Measurements from ENCODE around the gene CCDC154. TPM values are rescaled to one million over a fixed set of nuclear protein-coding genes. Genes with fewer than 3 reads are reported as not detected.

The CCDC154 gene
- total and polyA plus RNA-seq, 10 of the 15 experiments (the other 5 are each of a cell fraction or from before 2014, with no cell fraction given) = 0.06 to 0.26 (median 0.25) TPM; not detected in 7

DNA sequence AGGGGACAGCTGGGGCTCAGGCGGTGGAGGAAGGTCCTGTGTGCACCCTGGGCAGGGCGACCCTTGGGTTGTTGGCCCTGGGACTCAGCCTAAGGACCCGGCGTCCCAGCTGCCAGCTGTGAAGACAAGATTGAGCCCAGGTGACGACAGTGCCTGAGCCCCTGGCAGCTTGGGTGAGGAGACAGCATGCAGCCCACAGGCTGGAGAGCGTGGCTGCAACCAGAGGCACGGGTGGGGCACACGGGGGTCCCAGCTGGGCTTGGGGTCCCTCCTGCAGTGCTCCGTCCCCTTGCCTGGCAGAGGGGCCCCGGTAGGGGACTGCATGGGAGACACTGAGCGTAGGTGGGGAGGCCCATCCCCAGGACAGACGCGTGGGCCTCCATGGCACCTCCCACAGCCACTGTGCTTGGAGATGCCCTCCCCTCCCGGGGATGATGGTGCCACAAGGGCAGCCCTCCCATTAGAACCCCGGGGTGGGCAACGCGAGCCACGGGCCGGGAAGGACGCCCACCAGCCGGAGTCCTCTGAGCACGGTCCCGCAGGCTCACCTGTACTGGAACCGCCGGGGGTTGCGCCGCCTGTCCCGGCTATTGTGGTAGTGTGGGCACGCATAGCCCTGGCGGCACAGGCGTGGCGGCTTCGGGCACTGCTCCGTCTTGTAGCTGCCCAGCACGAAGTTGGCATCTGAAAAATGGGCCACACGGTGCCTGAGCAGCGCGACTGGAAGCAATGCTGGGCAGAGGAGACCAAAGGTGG, 45.4 kb downstream of the CCDC154 start:
- WGBS (ENCODE audit: insufficient coverage, insufficient replicate concordance, low lambda C conversion rate, missing lambda C conversion rate) = 94% methylated on average over 38 of the region's 38 CpGs
- Histone ChIP-seq H3K27me3 (replicated peaks in 1 of 2; ENCODE audit: control insufficient read depth in 2 of 2, insufficient read depth in 2 of 2, low read length in 1 of 2) (no peaks in the 10 kb centered on the region), H3K9me3 (replicated peaks; ENCODE audit: control insufficient read depth, insufficient read depth, low read length) (no peaks in the 10 kb centered on the region), H3K27ac (ENCODE audit: control insufficient read depth, insufficient read depth) (no peak overlapping the region), H4K20me1 (ENCODE audit: control insufficient read depth, insufficient read depth) (no peaks in the 10 kb centered on the region), H3K4me1 (ENCODE audit: control insufficient read depth, insufficient read depth, low read length) (no peaks in the 10 kb centered on the region), H2AFZ (ENCODE audit: control insufficient read depth, low read depth, low read length) (no peak overlapping the region), H3K79me2 (ENCODE audit: control insufficient read depth, insufficient read depth, low read length) (no peaks in the 10 kb centered on the region), H3K9ac (ENCODE audit: control insufficient read depth, insufficient read depth, low read length) (no peak overlapping the region), H3K36me3 (ENCODE audit: control insufficient read depth in 2 of 2, insufficient read depth in 2 of 2, low read length in 1 of 2) (no peaks in the 10 kb centered on the region; a peak in 2 of 4 replicates), H3K4me3 (no peak overlapping the region), H3K4me2 (ENCODE audit: control insufficient read depth, insufficient read depth) (no peak overlapping the region)
- ChIA-PET POLR2A (no interaction called here), SMC1A (ENCODE audit: uncharacterized antibody, unreplicated experiment) (no interaction called here), CTCF (no interaction called here), RAD21 (ENCODE audit: unreplicated experiment) (no interaction called here)
- no peak for ATAC-seq
- DNase-seq (ENCODE audit: low read depth, low spot score) = no peak
- intact Hi-C loops (cut with micrococcal nuclease; ENCODE audit: unreplicated experiment) = no loop called here
- peak; percentile 44 for TF ChIP-seq POLR2A (IDR thresholded peaks at IDR 0.05; ENCODE audit: low read depth, low read length)
- TF ChIP-seq FOS (IDR thresholded peaks at IDR 0.05; ENCODE audit: borderline replicate concordance, extremely low read depth, insufficient read length) = no peak
- no peak for TF ChIP-seq YY1 (IDR thresholded peaks at IDR 0.05; ENCODE audit: low read depth, low read length)
- no peak for TF ChIP-seq NKRF (conservative IDR thresholded peaks at IDR 0.05)
- in situ Hi-C loops (cut with MboI) = no loop called here
- FAIRE-seq = no peak
- BruUV-seq (replicated peaks) = no TSS peak

DNA sequence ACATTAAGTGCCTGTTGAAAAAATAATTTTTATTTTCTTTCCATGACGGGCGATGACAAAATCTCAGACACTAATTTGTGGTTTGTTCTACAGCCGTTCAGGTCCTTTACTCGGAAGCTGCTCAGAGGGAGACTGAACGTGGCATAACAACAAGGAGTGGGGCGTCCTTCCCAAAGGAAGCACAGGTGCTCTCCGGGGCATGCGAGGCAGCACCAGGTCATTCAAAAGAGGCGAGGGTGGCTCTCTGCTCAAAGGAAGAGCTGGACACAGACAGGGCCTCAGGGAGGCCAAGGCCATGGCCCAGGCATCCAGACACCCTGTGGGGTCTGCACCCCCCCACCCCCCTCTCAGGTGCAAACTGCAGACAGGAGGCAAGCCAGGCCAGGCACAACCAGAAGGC, 46.0 kb downstream of the CCDC154 start:
- POLR2A ChIA-PET = no interaction called here
- ATAC-seq = no peak
- intact Hi-C loops (cut with micrococcal nuclease; ENCODE audit: unreplicated experiment) = no loop called here

More for the DNA sequence above, 46.0 kb downstream of the CCDC154 start:
- Histone ChIP-seq H3K79me2 (ENCODE audit: control insufficient read depth, insufficient read depth, low read length) (no peaks in the 10 kb centered on the region), H3K27me3 (replicated peaks in 1 of 2; ENCODE audit: control insufficient read depth in 2 of 2, insufficient read depth in 2 of 2, low read length in 1 of 2) (no peaks in the 10 kb centered on the region), H3K4me3 (no peak overlapping the region), H3K9ac (ENCODE audit: control insufficient read depth, insufficient read depth, low read length) (no peak overlapping the region), H3K4me1 (ENCODE audit: control insufficient read depth, insufficient read depth, low read length) (no peaks in the 10 kb centered on the region), H3K4me2 (ENCODE audit: control insufficient read depth, insufficient read depth) (no peak overlapping the region), H4K20me1 (ENCODE audit: control insufficient read depth, insufficient read depth) (no peaks in the 10 kb centered on the region), H3K36me3 (ENCODE audit: control insufficient read depth in 2 of 2, insufficient read depth in 2 of 2, low read length in 1 of 2) (no peaks in the 10 kb centered on the region; a peak in 2 of 4 replicates), H3K27ac (ENCODE audit: control insufficient read depth, insufficient read depth) (no peak overlapping the region), H3K9me3 (replicated peaks; ENCODE audit: control insufficient read depth, insufficient read depth, low read length) (no peaks in the 10 kb centered on the region), H2AFZ (ENCODE audit: control insufficient read depth, low read depth, low read length) (no peak overlapping the region)
- in situ Hi-C loops (cut with MboI) = no loop called here
- TF ChIP-seq, protein P1, sequence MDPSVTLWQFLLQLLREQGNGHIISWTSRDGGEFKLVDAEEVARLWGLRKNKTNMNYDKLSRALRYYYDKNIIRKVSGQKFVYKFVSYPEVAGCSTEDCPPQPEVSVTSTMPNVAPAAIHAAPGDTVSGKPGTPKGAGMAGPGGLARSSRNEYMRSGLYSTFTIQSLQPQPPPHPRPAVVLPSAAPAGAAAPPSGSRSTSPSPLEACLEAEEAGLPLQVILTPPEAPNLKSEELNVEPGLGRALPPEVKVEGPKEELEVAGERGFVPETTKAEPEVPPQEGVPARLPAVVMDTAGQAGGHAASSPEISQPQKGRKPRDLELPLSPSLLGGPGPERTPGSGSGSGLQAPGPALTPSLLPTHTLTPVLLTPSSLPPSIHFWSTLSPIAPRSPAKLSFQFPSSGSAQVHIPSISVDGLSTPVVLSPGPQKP (IDR thresholded peaks at IDR 0.05; ENCODE audit: low read depth, low read length) = no peak
- TF ChIP-seq RAD21 (IDR thresholded peaks at IDR 0.05; ENCODE audit: insufficient read depth, low read depth, low read length) = no peak
- TF ChIP-seq ZNF207 (IDR thresholded peaks at IDR 0.05; ENCODE audit: borderline replicate concordance) = no peak
- TF ChIP-seq SREBF1 (IDR thresholded peaks at IDR 0.05; ENCODE audit: low read length) = no peak
- TF ChIP-seq NFXL1 (IDR thresholded peaks at IDR 0.05; ENCODE audit: borderline replicate concordance) = no peak
- ChIA-PET SMC1A (ENCODE audit: uncharacterized antibody, unreplicated experiment) (no interaction called here), RAD21 (ENCODE audit: unreplicated experiment) (no interaction called here), CTCF (no interaction called here)
- 88% methylated on average over 9 of the region's 9 CpGs for WGBS (ENCODE audit: insufficient coverage, insufficient replicate concordance, low lambda C conversion rate, missing lambda C conversion rate)
- DNase-seq (ENCODE audit: low read depth, low spot score) (no peak), FAIRE-seq (no peak)
- BruUV-seq (replicated peaks) = no TSS peak

All from GM12878 (cell line).